ENCODE data around the gene PTCD3.
A peak's percentile ranks its signal among the peaks of the same experiment; 100 is the strongest.

Gene PTCD3

DNA sequence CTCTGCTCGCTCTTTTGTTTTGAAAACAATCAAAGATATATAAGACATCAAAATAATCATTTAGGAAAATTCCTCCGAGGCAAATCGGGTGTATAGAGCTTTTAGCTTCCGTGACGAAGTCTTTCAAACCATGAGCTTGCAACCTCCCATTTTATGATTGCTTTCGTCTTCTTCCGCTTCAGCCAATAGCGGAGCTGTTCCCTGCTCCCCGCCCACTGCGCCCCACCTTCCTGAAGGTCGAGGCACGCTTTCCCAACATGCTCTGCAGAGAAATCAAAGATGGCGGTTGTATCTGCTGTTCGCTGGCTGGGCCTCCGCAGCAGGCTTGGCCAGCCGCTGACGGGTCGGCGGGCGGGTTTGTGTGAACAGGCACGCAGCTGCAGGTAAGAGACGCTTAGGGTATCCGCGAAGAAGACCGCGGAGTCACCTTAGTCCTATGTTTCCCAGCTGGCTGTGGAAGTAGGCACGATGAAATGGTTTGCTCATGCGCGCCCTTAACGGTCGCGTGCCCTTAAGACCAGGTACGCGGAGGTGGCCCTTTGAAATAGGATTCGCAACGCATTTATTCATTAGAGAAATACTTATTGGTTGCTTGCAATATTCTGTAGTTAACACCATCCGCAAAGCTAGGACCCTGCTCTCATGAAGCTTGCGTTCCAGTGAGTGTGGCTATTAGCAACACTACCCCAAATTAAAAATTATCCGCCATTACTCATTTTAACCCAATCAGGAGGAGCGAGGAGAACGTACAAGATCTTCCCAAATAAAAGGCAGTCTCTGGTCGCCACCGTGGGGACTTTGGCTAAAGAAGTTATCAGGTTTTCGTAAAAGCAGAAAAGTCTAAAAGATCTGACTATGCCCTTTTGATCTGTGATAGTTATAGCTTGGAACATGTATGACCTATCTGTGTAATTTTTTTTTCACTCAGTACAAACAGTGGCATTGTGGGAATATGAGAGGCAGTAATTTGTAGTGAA is at the start of gene PTCD3:
Gene PTCD3, plus strand, starts transcription at position 267 of the 977 bp plus-strand sequence. Its CDS starts 13 bp downstream, at position 280.
- peak; percentile 84 for DNase-seq (ENCODE audit: low spot score)
- TF ChIP-seq, protein P1, sequence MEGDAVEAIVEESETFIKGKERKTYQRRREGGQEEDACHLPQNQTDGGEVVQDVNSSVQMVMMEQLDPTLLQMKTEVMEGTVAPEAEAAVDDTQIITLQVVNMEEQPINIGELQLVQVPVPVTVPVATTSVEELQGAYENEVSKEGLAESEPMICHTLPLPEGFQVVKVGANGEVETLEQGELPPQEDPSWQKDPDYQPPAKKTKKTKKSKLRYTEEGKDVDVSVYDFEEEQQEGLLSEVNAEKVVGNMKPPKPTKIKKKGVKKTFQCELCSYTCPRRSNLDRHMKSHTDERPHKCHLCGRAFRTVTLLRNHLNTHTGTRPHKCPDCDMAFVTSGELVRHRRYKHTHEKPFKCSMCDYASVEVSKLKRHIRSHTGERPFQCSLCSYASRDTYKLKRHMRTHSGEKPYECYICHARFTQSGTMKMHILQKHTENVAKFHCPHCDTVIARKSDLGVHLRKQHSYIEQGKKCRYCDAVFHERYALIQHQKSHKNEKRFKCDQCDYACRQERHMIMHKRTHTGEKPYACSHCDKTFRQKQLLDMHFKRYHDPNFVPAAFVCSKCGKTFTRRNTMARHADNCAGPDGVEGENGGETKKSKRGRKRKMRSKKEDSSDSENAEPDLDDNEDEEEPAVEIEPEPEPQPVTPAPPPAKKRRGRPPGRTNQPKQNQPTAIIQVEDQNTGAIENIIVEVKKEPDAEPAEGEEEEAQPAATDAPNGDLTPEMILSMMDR (IDR thresholded peaks at IDR 0.05; ENCODE audit: extremely low read depth, missing control alignments), result no peak

DNA sequence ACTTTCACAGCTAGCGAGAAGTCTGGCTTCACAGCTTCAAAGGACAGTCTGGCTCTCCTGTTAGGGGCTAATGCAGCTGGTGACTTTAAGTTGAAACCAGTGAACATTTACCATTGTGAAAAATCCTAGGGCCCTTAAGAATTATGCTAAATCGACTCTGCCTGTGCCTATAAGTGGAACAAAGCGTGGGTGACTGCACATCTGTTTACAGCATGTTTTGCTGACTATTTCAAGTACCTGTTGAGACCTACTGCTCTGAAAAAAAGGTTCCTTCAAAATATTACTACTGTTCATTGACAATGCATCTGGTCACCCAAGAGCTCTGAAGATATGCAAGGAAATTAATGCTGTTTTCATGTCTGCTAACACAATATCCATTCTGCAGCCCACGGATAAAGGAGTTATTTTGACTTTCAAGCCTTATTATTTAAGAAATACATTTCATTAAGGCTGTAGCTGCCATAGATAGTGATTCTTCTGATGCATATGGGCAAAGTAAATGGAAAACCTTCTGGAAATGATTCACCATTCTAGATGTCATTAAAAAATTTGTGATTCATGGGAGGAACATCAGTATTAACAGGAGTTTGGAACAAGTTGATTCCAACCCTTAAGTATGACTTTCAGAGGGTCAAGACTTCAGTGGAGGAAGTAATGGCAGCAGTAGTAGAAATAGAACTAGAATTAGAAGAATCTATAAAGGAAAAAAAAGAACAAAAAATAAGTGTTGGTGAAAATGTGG is 49.3 kb upstream of the PTCD3 start:
- TF ChIP-seq, protein P1 (IDR thresholded peaks at IDR 0.05; ENCODE audit: extremely low read depth, missing control alignments), result no peak
- no peak for DNase-seq (ENCODE audit: low spot score)

DNA sequence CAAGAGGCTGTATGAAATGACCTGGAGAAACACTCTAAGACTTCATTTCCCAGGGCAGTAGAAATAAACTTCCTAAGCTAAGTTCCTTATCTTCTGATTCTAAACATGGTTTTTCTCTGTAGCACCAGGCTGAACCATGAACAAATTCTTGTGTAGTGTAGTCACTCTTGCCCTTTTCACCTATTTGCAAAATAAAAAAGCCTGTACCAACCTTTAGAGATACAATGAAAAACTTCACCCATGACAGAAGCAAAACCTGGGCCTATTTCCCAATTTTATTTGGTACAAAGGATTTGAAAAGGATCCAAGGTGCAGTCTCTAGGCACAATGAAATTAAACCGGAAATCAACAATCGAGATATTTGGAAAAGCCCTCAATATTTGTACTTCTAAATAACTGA is 44.0 kb upstream of the PTCD3 start:
- TF ChIP-seq, protein P1 (IDR thresholded peaks at IDR 0.05; ENCODE audit: extremely low read depth, missing control alignments), result no peak
- DNase-seq (ENCODE audit: low spot score), result no peak

DNA sequence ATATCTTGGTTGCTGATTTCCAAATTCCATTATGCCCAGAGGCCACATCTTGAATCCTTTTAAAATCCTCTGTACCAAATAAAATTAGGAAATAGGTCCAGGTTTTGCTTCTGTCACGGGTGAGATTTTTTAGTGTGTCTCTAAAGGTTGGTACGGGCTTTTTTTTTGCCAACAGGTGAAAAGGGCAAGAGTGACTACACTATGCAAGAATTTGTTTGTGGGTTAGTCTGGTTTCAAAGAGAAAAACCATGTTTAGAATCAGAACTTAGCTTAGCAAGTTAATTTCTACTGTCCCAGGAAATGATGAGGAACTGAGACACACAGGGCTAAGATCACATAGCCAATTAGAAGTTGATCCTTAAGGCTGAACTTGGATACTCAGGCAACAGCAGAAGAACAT is 42.0 kb upstream of the PTCD3 start:
- no peak for DNase-seq (ENCODE audit: low spot score)
- TF ChIP-seq, protein P1 (IDR thresholded peaks at IDR 0.05; ENCODE audit: extremely low read depth, missing control alignments), result no peak

DNA sequence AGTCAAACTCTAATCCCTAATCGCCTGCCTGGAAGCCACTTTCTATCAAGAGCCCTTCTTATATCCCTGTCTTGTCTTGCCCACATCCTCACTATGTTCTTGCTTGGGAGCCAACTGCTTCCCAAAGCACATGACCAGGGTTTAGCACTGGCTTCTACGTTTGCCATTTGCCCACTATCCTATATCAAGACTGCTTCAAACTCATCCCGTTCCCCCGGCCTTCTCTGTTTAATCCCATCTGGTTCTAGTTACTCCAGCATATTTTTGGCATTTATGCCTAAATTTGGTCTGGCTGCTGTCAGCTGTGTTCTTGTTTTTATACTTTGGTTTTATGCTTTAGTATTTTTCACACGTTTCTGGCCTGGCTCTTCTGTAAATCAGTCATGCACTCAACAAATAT is 40.5 kb upstream of the PTCD3 start:
- DNase-seq (ENCODE audit: low spot score), result no peak
- TF ChIP-seq, protein P1 (IDR thresholded peaks at IDR 0.05; ENCODE audit: extremely low read depth, missing control alignments), result no peak

DNA sequence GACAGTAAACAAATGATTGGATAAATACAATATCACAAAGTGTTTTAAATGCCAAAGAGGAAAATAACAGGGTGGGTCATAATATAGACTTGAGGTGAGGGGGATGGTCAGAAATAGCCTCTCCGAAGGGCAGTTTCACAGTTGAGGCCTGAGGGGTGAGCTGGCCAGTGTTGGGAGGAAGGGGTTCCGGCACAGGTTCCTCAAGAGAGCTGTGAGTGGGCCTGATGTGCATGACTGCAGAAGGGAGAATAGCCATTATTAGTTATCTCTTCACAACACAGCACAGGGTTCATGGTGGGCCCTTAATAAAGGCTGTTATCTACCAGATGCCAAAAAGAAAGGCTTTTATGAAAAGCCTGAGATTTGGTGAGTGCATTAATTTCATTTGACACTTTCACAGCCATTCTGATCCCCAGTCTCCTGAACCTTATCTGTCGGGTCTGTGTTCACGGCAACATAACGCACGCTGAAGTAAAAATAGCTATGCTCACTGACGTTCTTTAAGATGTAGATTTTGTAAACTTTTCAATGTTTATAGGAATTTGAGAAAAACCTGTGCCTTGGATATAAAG is 39.9 kb upstream of the PTCD3 start:
- TF ChIP-seq, protein P1 (IDR thresholded peaks at IDR 0.05; ENCODE audit: extremely low read depth, missing control alignments), result no peak
- DNase-seq (ENCODE audit: low spot score), result no peak

All from GM20000 (cell line).